HL-60 (cell line): Measurements from ENCODE around the gene FAM110A.
A peak's percentile ranks its signal among the peaks of the same experiment; 100 is the strongest.

Experiments used
- DNase-seq, 2 experiments: peaks; one replicate each; pipeline ENCODE4 v3.0.0-alpha.2; 2010 to 2020; ENCODE audit warnings: low read depth in 1 of 2, low spot score in 1 of 2
- H3K27ac ChIP-seq: fragments of 250-450 bp; sonication (Bioruptor Pico); replicated peaks from 2 replicates; pipeline ENCODE4 v1.5.1; 2020; ENCODE audit warnings: mild to moderate bottlenecking, moderate library complexity
- H3K27me3 ChIP-seq: fragments of 250-450 bp; sonication (Bioruptor Pico); 2 replicates; pipeline ENCODE4 v1.5.1; 2021; ENCODE audit warnings: mild to moderate bottlenecking, moderate library complexity; ENCODE audit not compliant: insufficient read depth, poor library complexity, severe bottlenecking
- H3K4me3 ChIP-seq: replicated peaks from 2 replicates; pipeline ENCODE4 v1.5.1; 2011; ENCODE audit warnings: mild to moderate bottlenecking, control low read depth, low read length; ENCODE audit not compliant: insufficient read depth
- GABPA ChIP-seq: IDR thresholded peaks from 2 replicates; pipeline ENCODE4 v1.6.1; 2012; ENCODE audit warnings: low read depth
- POLR2AphosphoS5 ChIP-seq: IDR thresholded peaks from 2 replicates; pipeline ENCODE4 v1.6.1; 2012; ENCODE audit warnings: low read depth
- SPI1 ChIP-seq: IDR thresholded peaks from 2 replicates; pipeline ENCODE4 v1.6.1; 2012; ENCODE audit warnings: low read depth, mild to moderate bottlenecking, borderline replicate concordance
- TF ChIP-seq, protein P1 (sequence below): IDR thresholded peaks from one replicate; pipeline ENCODE4 v1.5.1; 2011; ENCODE audit warnings: low read length, control low read depth, inconsistent platforms; ENCODE audit not compliant: insufficient read depth
- TF ChIP-seq, protein P2 (sequence below): IDR thresholded peaks from 2 replicates; pipeline ENCODE4 v1.6.1; 2012; ENCODE audit warnings: low read depth; ENCODE audit not compliant: insufficient replicate concordance

The FAM110A gene

DNA sequence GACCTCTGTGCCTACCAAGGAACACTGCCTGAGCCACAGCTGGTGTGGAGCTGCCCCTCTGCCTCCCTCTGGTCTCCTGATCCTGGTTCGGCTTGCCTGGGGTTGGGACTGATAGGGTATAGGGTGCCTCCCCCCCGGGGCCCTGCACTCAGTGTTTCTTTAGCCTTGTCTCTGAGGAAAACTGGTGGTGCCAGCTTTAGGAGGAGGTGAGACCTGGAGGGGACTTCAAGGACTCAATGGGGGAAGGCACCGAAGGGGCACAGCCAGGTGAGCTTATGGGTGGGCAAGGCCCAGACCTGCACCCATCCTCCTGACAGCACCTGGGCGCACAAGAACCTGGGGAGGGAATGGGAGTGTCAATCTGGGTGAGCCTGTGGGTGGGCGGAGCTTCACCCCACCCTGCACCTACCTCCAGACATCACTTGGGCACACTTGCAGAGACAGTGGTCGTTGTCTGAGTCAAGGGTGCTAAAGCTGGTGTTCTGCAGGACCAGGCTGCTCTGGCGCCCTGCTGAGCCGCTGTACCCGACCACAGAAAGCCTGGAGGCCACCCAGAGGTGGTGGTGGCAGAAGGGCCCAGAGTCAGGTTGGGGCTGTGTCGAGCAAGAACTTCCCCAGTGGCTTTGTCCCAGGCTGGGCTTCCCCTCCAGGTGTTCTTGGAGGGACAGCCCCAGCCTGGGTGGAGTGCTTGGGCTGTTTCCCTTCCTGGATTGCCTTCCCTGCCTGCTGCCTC, 40.5 kb downstream of the FAM110A start:
- Histone ChIP-seq H3K27ac (no peak overlapping the region), H3K27me3 (no peaks in the 10 kb centered on the region), H3K4me3 (no peak overlapping the region)
- DNase-seq = no peak
- no peak for TF ChIP-seq GABPA

DNA sequence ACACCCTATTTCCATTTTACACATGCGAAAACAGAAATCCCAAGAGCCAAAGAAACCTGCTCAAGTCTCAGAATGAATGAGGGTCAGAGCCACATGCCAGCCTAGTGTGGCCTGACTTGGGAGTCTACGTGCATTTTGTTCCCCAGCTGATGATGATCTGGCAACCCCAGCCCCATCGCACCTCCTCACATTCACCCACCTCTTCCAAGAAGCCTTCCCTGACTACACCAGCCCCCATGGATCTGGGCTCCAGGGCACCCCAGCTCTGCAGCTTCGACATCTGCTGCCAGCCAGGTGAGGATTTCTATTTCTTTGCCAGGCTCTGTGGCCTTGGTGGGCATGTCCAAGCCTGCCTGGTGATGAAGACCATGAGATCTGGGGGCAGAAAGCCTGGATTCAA, 41.6 kb downstream of the FAM110A start:
- Histone ChIP-seq H3K27me3 (no peaks in the 10 kb centered on the region), H3K4me3 (no peak overlapping the region), H3K27ac (no peak overlapping the region)
- TF ChIP-seq, protein P1, sequence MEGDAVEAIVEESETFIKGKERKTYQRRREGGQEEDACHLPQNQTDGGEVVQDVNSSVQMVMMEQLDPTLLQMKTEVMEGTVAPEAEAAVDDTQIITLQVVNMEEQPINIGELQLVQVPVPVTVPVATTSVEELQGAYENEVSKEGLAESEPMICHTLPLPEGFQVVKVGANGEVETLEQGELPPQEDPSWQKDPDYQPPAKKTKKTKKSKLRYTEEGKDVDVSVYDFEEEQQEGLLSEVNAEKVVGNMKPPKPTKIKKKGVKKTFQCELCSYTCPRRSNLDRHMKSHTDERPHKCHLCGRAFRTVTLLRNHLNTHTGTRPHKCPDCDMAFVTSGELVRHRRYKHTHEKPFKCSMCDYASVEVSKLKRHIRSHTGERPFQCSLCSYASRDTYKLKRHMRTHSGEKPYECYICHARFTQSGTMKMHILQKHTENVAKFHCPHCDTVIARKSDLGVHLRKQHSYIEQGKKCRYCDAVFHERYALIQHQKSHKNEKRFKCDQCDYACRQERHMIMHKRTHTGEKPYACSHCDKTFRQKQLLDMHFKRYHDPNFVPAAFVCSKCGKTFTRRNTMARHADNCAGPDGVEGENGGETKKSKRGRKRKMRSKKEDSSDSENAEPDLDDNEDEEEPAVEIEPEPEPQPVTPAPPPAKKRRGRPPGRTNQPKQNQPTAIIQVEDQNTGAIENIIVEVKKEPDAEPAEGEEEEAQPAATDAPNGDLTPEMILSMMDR = no peak
- no peak for TF ChIP-seq SPI1
- TF ChIP-seq POLR2AphosphoS5 = no peak
- no peak for TF ChIP-seq GABPA
- TF ChIP-seq, protein P2, sequence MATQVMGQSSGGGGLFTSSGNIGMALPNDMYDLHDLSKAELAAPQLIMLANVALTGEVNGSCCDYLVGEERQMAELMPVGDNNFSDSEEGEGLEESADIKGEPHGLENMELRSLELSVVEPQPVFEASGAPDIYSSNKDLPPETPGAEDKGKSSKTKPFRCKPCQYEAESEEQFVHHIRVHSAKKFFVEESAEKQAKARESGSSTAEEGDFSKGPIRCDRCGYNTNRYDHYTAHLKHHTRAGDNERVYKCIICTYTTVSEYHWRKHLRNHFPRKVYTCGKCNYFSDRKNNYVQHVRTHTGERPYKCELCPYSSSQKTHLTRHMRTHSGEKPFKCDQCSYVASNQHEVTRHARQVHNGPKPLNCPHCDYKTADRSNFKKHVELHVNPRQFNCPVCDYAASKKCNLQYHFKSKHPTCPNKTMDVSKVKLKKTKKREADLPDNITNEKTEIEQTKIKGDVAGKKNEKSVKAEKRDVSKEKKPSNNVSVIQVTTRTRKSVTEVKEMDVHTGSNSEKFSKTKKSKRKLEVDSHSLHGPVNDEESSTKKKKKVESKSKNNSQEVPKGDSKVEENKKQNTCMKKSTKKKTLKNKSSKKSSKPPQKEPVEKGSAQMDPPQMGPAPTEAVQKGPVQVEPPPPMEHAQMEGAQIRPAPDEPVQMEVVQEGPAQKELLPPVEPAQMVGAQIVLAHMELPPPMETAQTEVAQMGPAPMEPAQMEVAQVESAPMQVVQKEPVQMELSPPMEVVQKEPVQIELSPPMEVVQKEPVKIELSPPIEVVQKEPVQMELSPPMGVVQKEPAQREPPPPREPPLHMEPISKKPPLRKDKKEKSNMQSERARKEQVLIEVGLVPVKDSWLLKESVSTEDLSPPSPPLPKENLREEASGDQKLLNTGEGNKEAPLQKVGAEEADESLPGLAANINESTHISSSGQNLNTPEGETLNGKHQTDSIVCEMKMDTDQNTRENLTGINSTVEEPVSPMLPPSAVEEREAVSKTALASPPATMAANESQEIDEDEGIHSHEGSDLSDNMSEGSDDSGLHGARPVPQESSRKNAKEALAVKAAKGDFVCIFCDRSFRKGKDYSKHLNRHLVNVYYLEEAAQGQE = no peak
- DNase-seq = no peak

DNA sequence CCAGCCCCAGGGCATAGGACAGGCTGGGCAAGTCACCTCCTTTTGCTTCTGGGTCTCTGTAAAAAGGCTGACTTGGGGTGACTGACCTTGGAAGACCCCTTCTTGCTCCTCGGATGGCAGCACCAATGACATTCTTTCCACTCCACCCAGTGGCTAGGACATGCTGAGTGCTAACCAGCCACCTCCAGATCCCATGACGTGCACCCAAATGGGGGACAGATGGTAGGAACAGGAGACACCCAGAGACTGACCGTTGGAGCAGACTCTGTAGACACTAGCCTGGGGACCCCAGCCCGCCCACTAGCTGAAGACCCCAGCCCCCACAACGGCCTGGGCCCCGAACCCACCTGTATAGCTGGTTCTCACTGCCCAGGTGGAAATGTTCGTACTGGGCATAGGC, 44.3 kb downstream of the FAM110A start:
- no peak for TF ChIP-seq SPI1
- TF ChIP-seq, protein P1 = no peak
- no peak for TF ChIP-seq POLR2AphosphoS5
- no peak for TF ChIP-seq GABPA
- TF ChIP-seq, protein P2 = no peak
- no peak for DNase-seq
- Histone ChIP-seq H3K27me3 (no peaks in the 10 kb centered on the region), H3K4me3 (no peak overlapping the region), H3K27ac (no peak overlapping the region)

DNA sequence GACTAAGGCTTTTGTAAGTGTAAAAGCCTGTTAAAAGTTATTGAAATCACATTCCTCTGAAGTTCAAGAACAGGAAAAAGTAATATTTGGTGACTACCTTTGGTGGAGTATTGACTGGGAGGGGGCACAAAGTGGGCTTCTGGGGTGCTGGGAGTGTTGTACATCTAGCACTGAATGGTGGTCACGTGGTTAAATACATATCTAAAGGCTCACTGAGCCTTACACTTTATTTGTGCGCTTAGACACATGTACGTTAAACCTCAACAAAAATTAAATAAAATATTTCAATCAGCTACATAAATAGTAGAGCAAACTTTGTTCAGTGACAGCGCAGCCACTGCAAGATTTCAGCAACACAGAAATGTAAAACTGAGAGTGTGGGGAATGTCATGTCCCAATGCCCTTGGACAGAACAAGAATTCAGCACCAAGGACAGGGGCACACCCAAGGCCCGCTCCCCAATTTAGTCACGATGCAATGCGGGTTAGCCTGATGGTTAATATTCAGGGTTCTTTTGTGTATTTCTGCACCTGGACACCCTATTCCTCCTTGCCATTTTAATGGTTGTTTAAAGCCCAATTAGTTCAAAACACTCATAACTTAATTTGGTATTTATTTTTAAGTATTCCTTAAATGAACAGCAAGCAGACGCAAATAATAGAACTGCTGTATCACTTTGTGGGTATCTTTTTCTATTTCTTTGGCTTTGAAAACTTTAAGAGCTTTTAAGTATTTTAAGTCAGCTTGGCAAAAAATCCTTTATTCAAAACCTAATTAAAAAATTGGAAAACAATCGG, 45.2 kb downstream of the FAM110A start:
- DNase-seq = no peak
- Histone ChIP-seq H3K27ac (no peak overlapping the region), H3K27me3 (no peaks in the 10 kb centered on the region), H3K4me3 (no peak overlapping the region)
- TF ChIP-seq, protein P2 = peak; percentile 99
- TF ChIP-seq, protein P1 = no peak
